Activated CD4-positive, alpha-beta T cell treated with anti-CD3 and anti-CD28 coated beads for 1 hour (primary cell): Measurements from ENCODE around the gene OTOG.
A peak's percentile ranks its signal among the peaks of the same experiment; 100 is the strongest.

Experiments
- DNase-seq: peaks from one replicate; pipeline ENCODE4 v3.0.0-alpha.2; 2020

Gene OTOG, protein sequence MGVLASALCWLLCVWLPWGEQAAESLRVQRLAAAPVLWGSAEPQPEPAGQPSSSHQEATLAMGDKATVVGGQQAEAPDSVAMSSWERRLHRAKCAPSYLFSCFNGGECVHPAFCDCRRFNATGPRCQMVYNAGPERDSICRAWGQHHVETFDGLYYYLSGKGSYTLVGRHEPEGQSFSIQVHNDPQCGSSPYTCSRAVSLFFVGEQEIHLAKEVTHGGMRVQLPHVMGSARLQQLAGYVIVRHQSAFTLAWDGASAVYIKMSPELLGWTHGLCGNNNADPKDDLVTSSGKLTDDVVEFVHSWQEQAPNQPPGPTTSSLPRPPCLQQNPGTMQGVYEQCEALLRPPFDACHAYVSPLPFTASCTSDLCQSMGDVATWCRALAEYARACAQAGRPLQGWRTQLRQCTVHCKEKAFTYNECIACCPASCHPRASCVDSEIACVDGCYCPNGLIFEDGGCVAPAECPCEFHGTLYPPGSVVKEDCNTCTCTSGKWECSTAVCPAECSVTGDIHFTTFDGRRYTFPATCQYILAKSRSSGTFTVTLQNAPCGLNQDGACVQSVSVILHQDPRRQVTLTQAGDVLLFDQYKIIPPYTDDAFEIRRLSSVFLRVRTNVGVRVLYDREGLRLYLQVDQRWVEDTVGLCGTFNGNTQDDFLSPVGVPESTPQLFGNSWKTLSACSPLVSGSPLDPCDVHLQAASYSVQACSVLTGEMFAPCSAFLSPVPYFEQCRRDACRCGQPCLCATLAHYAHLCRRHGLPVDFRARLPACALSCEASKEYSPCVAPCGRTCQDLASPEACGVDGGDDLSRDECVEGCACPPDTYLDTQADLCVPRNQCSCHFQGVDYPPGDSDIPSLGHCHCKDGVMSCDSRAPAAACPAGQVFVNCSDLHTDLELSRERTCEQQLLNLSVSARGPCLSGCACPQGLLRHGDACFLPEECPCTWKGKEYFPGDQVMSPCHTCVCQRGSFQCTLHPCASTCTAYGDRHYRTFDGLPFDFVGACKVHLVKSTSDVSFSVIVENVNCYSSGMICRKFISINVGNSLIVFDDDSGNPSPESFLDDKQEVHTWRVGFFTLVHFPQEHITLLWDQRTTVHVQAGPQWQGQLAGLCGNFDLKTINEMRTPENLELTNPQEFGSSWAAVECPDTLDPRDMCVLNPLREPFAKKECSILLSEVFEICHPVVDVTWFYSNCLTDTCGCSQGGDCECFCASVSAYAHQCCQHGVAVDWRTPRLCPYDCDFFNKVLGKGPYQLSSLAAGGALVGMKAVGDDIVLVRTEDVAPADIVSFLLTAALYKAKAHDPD (N-terminal part only)

DNA sequence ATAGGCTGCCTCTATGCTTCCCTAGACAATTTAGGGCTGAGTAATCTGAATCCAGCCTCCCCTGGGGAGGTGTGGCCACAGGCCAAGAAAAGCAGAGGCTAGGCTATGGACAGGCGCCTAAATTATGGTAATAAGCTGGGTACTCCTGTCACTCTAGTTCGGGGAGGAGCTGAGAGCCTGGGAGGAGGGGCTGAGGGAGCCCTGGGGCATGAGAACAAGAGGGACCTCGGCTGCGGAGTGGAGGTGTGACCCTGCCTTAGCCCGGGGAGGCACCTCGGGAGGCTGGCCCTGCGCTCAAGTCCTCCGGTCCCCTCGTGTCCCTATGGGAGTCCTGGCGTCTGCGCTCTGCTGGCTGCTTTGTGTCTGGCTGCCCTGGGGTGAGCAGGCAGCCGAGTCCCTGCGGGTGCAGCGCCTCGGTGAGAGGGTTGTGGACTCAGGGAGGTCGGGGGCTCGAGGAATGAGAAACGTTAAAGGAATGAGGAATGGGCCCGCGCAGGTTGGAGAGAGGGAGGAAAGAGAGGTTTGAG is at the start of gene OTOG:
Gene OTOG, plus strand, starts transcription at position 209 of the 527 bp plus-strand sequence. Its CDS starts 114 bp downstream, at position 323.
- DNase-seq: no peak

GRCh38 chr11:17498058-17498457 is 49.0 kb upstream of the OTOG start:
- DNase-seq: no peak

DNA sequence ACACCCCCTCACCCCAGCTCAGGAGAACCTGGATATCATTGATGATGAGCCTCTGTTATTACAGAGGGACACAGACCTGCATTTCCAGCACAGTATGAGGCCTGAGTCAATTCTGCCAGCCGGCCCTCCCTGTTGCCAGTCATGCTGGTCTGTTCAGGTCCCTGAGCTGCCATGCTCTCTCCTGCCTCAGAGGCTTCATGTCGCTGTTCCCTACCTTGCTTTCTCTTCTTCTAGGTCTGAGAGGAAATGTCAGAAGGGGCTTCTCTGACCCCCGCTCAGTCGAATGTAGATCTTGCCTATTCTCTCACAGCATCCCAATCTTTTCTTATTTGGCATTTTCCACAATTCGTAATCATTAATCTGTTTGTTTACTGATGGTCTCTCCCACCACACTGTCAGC is 48.6 kb upstream of the OTOG start:
- no peak for DNase-seq

- no peak for DNase-seq
Observed at GRCh38 chr11:17500673-17501072, 46.4 kb upstream of the OTOG start.

- DNase-seq: no peak
Observed at GRCh38 chr11:17502630-17503029, 44.4 kb upstream of the OTOG start.

- DNase-seq: peak; percentile 63
Observed at GRCh38 chr11:17504330-17505107, 42.5 kb upstream of the OTOG start.

DNA sequence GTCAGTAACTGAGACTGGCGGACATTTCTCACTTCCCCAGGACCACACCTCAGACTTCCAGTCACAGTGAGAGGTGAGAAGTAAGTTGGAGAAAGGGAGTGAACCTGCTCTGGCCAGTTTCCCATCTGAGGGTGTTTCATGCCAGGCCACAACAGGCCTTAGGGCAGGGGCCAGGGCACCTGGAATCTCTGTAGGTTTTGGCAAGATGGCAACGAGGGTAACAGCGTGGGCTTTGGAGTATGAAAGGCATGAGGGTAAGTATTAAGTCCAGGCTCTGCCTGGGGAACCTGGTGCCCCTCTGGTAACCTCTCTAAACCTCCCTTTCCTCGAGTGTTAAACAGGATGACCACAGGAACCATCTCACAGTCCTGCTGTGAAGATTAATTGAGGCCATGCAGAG is 41.9 kb upstream of the OTOG start:
- DNase-seq: no peak

DNA sequence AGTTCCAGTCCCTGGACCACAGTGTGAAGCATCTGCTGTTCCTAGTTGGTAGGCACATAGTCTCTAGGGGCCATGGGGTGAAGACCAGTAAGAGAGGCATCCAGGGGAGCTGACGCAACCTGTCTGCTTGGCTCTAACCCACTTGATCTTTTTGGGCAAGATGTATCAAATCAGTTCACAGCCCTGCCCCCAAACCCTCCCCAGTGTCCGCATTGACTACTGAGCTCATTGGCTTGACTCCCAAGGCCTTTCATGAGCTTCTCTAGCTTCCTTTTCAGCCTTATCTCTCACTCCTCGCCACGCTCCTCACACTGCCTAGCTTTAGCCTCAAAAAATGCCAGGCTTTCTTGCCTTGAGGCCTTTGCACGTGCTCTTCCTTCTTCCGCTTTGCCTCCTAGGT is 40.7 kb upstream of the OTOG start:
- DNase-seq: no peak

DNA sequence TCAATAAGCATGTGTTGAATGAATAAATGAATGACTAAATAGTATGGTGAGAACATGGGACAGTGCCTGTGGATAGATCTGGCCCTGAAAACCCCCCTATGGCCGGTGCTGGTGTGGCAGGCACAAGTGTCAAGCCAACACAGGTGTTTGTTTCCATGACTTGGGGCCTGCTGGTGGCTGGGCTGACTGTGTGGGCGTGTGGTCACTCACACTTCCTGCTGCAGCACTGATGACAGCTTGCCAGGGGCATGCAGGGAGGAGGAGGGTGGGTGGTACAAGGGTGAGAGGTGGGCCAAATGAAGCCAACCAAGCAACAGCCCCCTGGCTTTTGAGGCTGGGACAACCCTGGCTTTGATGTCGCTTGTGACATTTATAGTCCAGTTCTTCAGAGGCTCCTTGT is 40.1 kb upstream of the OTOG start:
- DNase-seq: no peak

GRCh38 chr11:17507773-17508172 is 39.3 kb upstream of the OTOG start:
- DNase-seq: no peak

DNA sequence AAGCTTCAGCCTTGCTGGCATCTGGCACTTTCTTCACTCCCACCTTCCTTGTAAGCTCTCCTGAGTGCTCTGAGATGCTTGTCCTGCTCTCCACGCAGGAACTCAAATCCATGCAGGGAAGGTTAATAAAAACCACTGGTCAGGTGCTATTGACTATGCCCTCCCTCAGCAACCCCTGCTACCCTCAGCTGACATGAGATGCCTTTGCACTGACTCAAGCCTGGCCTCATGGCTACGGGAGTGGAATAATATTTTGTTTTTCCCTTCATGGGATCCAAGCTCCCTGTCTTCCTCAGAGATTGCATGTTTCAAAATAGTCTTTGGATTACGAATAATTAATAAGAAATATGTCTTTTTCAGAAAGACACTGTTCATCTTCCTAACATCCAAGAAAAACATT is 38.8 kb upstream of the OTOG start:
- DNase-seq: no peak

GRCh38 chr11:17508791-17509190 is 38.3 kb upstream of the OTOG start:
- no peak for DNase-seq

- no peak for DNase-seq
Observed at GRCh38 chr11:17510507-17511206, 36.4 kb upstream of the OTOG start.

GRCh38 chr11:17511571-17511970 is 35.5 kb upstream of the OTOG start:
- no peak for DNase-seq

DNA sequence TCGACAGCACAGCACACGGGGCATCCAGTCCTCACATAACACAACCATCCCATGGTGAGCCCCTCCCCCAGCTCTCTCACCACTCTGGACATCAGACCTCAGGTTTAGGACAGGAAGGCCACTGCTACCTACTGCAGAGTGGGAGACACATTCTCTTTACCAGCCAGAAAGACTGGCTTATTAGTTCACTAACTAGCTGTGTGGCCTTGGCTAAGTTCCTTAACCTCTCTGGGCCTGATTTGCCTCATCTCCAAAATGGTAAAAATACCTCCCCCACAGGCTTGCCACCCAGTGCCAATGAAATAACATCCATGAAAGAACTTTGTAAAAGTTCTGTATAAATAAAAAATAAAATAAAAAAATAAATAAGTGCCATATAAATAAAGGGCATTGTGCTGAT is 35.0 kb upstream of the OTOG start:
- no peak for DNase-seq

DNA sequence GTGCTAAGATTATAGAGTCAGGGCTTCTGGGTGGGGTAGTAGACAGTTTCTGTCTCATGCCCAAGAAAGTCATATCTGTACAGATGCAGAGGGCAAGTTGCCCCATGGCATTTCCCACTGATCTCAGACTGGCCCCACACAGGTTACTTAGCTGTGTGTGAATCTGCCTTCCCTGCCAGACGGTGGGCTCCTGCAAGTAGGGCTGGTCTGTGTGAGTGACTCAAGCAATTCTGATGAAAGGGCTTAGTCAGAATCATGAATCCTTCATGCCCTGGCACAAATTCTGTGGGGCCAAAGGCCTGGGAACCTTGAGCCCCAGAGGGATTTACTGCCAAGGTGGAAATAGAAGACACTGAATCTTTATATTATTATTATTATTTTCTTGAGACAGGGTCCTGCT is 33.2 kb upstream of the OTOG start:
- DNase-seq: no peak

DNA sequence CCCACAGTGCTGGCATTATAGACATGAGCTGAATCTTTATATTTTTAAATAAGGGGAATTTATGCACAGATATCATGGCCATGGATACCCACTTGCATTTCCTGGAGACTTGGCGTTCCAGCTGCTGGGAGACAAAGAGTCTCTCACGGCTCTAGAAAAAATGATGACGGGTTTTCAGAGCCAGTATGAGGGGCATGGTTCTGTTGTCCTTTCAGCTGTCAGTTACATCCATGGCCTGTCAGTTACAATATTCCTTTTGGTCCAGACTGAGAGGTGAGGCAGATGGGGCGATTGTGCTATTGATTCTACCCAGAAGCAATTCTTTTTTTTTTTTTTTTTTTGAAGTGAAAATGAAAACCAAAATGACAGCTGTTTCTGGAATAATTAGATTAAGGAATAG is 32.6 kb upstream of the OTOG start:
- no peak for DNase-seq

GRCh38 chr11:17515443-17516176 is 31.4 kb upstream of the OTOG start:
- no peak for DNase-seq

- no peak for DNase-seq
Observed at GRCh38 chr11:17516551-17517150, 30.4 kb upstream of the OTOG start.

GRCh38 chr11:17517186-17517585 is 29.9 kb upstream of the OTOG start:
- DNase-seq: no peak
